Mesendoderm (in vitro differentiated cells): ENCODE data around the gene ROBO1.

Source experiments
- DNase-seq: peaks from one replicate; pipeline ENCODE4 v3.0.0; 2013
- H2AK5ac ChIP-seq: 2 replicates; pipeline ENCODE4 v1.6.1; 2013; ENCODE audit warnings: low read length, inconsistent platforms
- H2BK120ac ChIP-seq: 2 replicates; pipeline ENCODE4 v1.6.1; 2013; ENCODE audit warnings: low read depth, mild to moderate bottlenecking, low read length, moderate library complexity, mixed read lengths
- H2BK15ac ChIP-seq: replicated peaks from 2 replicates; pipeline ENCODE4 v1.6.1; 2013; ENCODE audit warnings: low read depth, mild to moderate bottlenecking, moderate library complexity
- H2BK5ac ChIP-seq: 2 replicates; pipeline ENCODE4 v1.6.1; 2013; ENCODE audit warnings: low read length, inconsistent platforms
- H3K18ac ChIP-seq: 2 replicates; pipeline ENCODE4 v1.6.1; 2013; ENCODE audit warnings: mild to moderate bottlenecking, low read length, mixed read lengths
- H3K23ac ChIP-seq: one replicate; pipeline ENCODE4 v1.6.1; 2013; ENCODE audit warnings: low read length
- H3K27ac ChIP-seq: 2 replicates; pipeline ENCODE4 v1.5.1; 2013; ENCODE audit warnings: low read depth, mild to moderate bottlenecking, inconsistent platforms, low read length, moderate library complexity
- H3K27me3 ChIP-seq: 2 replicates; pipeline ENCODE4 v1.6.1; 2013; ENCODE audit warnings: low read length, control low read depth, mild to moderate bottlenecking, inconsistent platforms; ENCODE audit not compliant: insufficient read depth, poor library complexity
- H3K36me3 ChIP-seq: 2 replicates; pipeline ENCODE4 v1.6.1; 2013; ENCODE audit warnings: low read length, inconsistent platforms; ENCODE audit not compliant: control insufficient read depth, insufficient read depth
- H3K4ac ChIP-seq: one replicate; pipeline ENCODE4 v1.6.1; 2013; ENCODE audit warnings: low read depth, mild to moderate bottlenecking, low read length, moderate library complexity
- H3K4me1 ChIP-seq: 2 replicates; pipeline ENCODE4 v1.6.1; 2013; ENCODE audit warnings: low read depth, low read length, inconsistent platforms; ENCODE audit not compliant: control insufficient read depth
- H3K4me2 ChIP-seq: 2 replicates; pipeline ENCODE4 v1.6.1; 2013; ENCODE audit warnings: low read length
- H3K4me3 ChIP-seq: 2 replicates; pipeline ENCODE4 v1.5.1; 2013; ENCODE audit warnings: mild to moderate bottlenecking, low read length
- H3K56ac ChIP-seq: one replicate; pipeline ENCODE4 v1.6.1; 2013; ENCODE audit warnings: low read length
- H3K79me1 ChIP-seq: 2 replicates; pipeline ENCODE4 v1.6.1; 2013; ENCODE audit warnings: low read length, inconsistent platforms
- H3K79me2 ChIP-seq: 2 replicates; pipeline ENCODE4 v1.6.1; 2013; ENCODE audit warnings: mild to moderate bottlenecking, low read length; ENCODE audit not compliant: control insufficient read depth, insufficient read depth
- H3K9ac ChIP-seq: 2 replicates; pipeline ENCODE4 v1.6.1; 2013; ENCODE audit warnings: low read length, inconsistent platforms
- H4K5ac ChIP-seq: one replicate; pipeline ENCODE4 v1.6.1; 2013; ENCODE audit warnings: low read length
- H4K8ac ChIP-seq: one replicate; pipeline ENCODE4 v1.6.1; 2013; ENCODE audit warnings: low read depth, mild to moderate bottlenecking, control low read depth, low read length, moderate library complexity
- WGBS: extraction: QIAGEN DNeasy Blood & Tissue Kit; methylation state at CpG from one replicate; pipeline ENCODE4 v1.1.7; 2013; ENCODE audit warnings: low lambda C conversion rate, missing lambda C conversion rate; ENCODE audit not compliant: insufficient coverage; ENCODE audit errors: extremely low coverage; 5-methylcytosine and 5-hydroxymethylcytosine counted together

ROBO1 gene

DNA sequence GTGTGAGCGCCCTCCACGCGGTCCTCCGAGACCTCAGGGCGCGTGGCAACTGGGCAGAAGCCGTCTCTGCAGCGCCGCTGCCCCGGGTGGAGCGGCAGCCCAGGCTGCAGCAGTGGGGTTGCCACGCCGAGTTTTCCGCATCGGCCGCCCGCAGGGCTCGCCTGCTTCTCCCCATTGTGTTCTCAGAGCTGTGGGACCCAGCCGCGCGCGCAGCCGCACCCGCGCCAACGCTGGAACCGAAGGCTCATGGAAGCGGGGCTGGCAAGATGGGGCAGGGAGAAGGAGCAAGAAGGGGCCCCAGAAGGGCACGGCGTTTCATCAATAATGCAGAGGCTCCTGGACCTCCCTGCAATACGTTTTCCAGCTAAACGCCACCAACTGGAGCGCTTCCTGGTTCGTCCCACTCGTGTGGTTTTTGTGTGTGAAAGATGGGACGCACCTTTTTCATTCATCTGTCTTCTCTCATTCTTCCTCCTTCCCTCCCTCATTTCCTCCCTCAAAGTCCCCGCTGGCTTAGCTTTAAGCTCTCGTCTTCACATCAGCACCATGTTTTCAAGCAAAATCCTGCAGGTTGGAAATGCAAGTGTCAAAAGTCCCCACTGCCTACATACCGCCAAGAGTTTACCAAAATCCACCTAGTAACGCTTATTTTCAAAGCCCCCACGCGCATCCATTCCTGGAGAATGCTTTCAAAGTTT lies 1.2 kb downstream of the ROBO1 start:
- H2BK5ac ChIP-seq = no peak overlapping the region
- WGBS = no CpG with 5 or more reads among the region's 42 CpGs
- no peak for DNase-seq
- H3K56ac ChIP-seq = peak overlapping the region; percentile 22
- H3K27me3 ChIP-seq = peaks cover 11% of the 10 kb centered on the region
- H4K8ac ChIP-seq = no peak overlapping the region
- H4K5ac ChIP-seq = no peak overlapping the region
- H3K79me1 ChIP-seq = no peaks in the 10 kb centered on the region
- H3K4me1 ChIP-seq = no peaks in the 10 kb centered on the region
- no peak overlapping the region for H3K4ac ChIP-seq
- H2BK120ac ChIP-seq = no peak overlapping the region
- no peaks in the 10 kb centered on the region for H3K36me3 ChIP-seq
- H3K4me3 ChIP-seq = no peak overlapping the region
- H3K79me2 ChIP-seq = no peaks in the 10 kb centered on the region
- no peak overlapping the region for H2BK15ac ChIP-seq
- H3K4me2 ChIP-seq = peak overlapping the region; percentile 78
- H3K18ac ChIP-seq = no peak overlapping the region
- no peak overlapping the region for H3K23ac ChIP-seq
- no peak overlapping the region for H2AK5ac ChIP-seq
- H3K27ac ChIP-seq = no peak overlapping the region
- peak overlapping the region; percentile 8 for H3K9ac ChIP-seq

DNA sequence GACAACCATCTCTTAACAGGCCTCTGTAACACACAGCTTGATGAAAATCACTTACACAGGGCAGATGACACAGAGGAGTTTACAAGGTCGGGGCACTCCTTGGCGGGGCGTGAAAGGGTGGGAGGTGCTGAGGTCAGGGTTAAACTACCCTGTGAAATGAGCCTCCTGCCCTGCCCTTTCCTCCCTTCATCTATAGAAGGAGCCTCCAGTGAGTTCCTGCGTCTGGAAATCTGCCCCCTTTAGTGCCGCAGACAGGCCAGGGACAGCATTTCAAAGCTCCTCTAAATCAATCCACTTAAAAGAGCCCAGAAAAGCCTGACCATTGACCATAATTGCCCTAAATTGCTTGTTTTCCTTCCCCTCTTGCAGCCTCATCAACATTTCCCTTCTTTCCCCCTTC lies 1.9 kb downstream of the ROBO1 start:
- Histone ChIP-seq H3K27me3 (peaks cover 11% of the 10 kb centered on the region), H3K27ac (no peak overlapping the region), H3K56ac (no peak overlapping the region), H3K23ac (no peak overlapping the region), H3K4me3 (no peak overlapping the region), H2BK5ac (no peak overlapping the region), H3K9ac (no peak overlapping the region), H2BK15ac (no peak overlapping the region), H3K4me2 (no peak overlapping the region), H4K5ac (no peak overlapping the region), H3K4ac (no peak overlapping the region), H2BK120ac (no peak overlapping the region), H2AK5ac (no peak overlapping the region), H3K79me2 (no peaks in the 10 kb centered on the region), H3K4me1 (no peaks in the 10 kb centered on the region), H4K8ac (no peak overlapping the region), H3K18ac (no peak overlapping the region), H3K36me3 (no peaks in the 10 kb centered on the region), H3K79me1 (no peaks in the 10 kb centered on the region)
- peak; percentile 33 for DNase-seq
- WGBS = no CpG with 5 or more reads among the region's 5 CpGs

DNA sequence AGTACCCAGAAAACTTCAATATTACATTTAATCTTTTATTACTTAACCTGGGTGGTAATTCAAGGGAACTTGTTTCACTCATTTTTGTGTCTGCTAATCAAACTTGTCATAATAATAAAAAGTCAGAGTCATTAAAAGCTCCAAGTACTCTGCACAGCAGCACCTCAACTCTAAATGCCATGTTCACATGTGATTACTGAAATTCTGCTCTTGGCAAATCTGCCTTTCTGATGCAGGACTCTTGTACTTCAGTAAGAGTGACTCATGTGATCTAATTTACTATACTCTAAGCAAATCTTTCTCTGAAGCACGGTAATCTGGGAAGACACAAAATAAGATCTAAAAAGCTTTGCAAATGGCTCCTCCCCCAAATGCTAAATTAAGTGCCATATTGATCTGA lies 6.4 kb downstream of the ROBO1 start:
- H3K27ac ChIP-seq = no peak overlapping the region
- H3K4me1 ChIP-seq = no peaks in the 10 kb centered on the region
- no peak overlapping the region for H4K8ac ChIP-seq
- H2BK15ac ChIP-seq = no peak overlapping the region
- H3K36me3 ChIP-seq = no peaks in the 10 kb centered on the region
- no peak overlapping the region for H3K4ac ChIP-seq
- H3K4me2 ChIP-seq = no peak overlapping the region
- no peak overlapping the region for H2BK5ac ChIP-seq
- H3K9ac ChIP-seq = no peak overlapping the region
- no peak overlapping the region for H3K4me3 ChIP-seq
- H2AK5ac ChIP-seq = no peak overlapping the region
- no peak for DNase-seq
- H3K23ac ChIP-seq = no peak overlapping the region
- no peaks in the 10 kb centered on the region for H3K79me1 ChIP-seq
- no peak overlapping the region for H3K56ac ChIP-seq
- no peak overlapping the region for H4K5ac ChIP-seq
- no peak overlapping the region for H2BK120ac ChIP-seq
- H3K18ac ChIP-seq = no peak overlapping the region
- WGBS = no CpG with 5 or more reads among the region's 1 CpG
- peaks cover 4% of the 10 kb centered on the region for H3K27me3 ChIP-seq
- no peaks in the 10 kb centered on the region for H3K79me2 ChIP-seq

DNA sequence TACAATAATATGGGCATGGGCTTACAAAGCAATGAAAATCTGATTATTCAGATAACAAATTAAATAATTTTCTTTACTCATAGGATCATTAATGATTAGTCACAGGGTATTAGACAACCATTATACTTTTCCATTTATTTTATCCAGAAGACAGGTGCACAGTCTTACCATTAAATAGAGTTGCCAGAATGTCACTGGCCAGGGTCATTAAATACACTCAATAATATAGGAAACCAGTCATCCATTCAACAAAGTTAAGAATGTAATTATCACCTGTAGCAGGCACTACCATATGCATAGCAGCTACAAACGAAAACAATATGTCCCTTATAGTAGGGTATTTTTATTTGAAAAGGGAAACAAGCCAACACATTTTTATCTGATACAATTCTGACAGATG lies 16.1 kb downstream of the ROBO1 start:
- H3K79me2 ChIP-seq = no peaks in the 10 kb centered on the region
- DNase-seq = no peak
- no peak overlapping the region for H3K9ac ChIP-seq
- H3K4me3 ChIP-seq = no peak overlapping the region
- no peak overlapping the region for H3K18ac ChIP-seq
- H3K56ac ChIP-seq = no peak overlapping the region
- H3K4me1 ChIP-seq = no peaks in the 10 kb centered on the region
- no CpG with 5 or more reads among the region's 1 CpG for WGBS
- H3K27ac ChIP-seq = no peak overlapping the region
- H4K8ac ChIP-seq = no peak overlapping the region
- H3K36me3 ChIP-seq = no peaks in the 10 kb centered on the region
- H3K4ac ChIP-seq = no peak overlapping the region
- no peak overlapping the region for H3K4me2 ChIP-seq
- no peak overlapping the region for H2BK15ac ChIP-seq
- H2AK5ac ChIP-seq = no peak overlapping the region
- H4K5ac ChIP-seq = no peak overlapping the region
- no peak overlapping the region for H3K23ac ChIP-seq
- no peaks in the 10 kb centered on the region for H3K79me1 ChIP-seq
- no peaks in the 10 kb centered on the region for H3K27me3 ChIP-seq
- H2BK5ac ChIP-seq = no peak overlapping the region
- H2BK120ac ChIP-seq = no peak overlapping the region

DNA sequence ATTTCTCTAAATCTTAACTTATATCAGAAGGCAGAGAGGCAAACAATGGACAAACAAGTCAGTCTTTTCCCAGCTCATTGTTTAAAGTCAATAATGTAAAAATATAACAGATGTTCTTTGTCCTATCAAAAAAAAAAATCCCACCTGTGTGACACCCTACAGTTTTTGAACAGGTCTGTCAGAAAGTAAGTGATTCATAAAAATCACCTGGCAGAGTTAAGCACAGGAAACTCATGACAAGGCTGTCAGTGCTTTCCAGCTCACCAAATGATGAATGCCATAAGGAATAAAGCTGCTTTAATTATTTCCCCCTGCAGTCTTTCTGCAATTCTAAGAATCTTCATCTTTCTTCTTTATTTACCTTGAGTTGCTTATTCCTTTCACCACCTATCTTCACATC lies 30.3 kb downstream of the ROBO1 start:
- no peak overlapping the region for H3K4me3 ChIP-seq
- no peaks in the 10 kb centered on the region for H3K36me3 ChIP-seq
- no peak overlapping the region for H2BK120ac ChIP-seq
- H4K5ac ChIP-seq = no peak overlapping the region
- no peak overlapping the region for H3K18ac ChIP-seq
- DNase-seq = no peak
- H3K27me3 ChIP-seq = no peaks in the 10 kb centered on the region
- H3K4me1 ChIP-seq = no peaks in the 10 kb centered on the region
- no peak overlapping the region for H2BK15ac ChIP-seq
- H3K9ac ChIP-seq = no peak overlapping the region
- H2AK5ac ChIP-seq = no peak overlapping the region
- no peak overlapping the region for H3K4ac ChIP-seq
- no peak overlapping the region for H3K56ac ChIP-seq
- H2BK5ac ChIP-seq = no peak overlapping the region
- H3K4me2 ChIP-seq = no peak overlapping the region
- no peaks in the 10 kb centered on the region for H3K79me2 ChIP-seq
- H3K79me1 ChIP-seq = no peaks in the 10 kb centered on the region
- no peak overlapping the region for H3K23ac ChIP-seq
- no peak overlapping the region for H3K27ac ChIP-seq
- no peak overlapping the region for H4K8ac ChIP-seq

DNA sequence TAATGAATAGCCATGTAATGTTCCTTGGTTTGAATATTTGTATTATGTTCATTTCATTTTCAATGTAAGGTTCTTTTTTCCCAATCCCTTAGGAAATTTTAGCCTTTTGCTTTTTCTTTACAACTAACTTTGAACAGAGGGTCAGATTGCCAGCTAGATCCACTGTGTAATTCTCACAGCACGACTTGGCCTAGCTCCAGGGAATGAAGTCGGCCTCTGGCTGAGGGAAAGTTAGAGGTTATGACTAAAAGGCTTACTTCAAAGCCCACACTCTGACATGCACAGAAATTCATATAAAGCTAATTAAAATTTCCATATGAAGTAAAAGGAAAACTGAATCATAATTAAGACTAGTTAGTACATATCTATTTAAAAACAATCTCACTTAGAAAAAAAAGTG lies 38.7 kb downstream of the ROBO1 start:
- H4K8ac ChIP-seq = no peak overlapping the region
- no peak overlapping the region for H2BK5ac ChIP-seq
- no peak overlapping the region for H2BK120ac ChIP-seq
- no peak overlapping the region for H2AK5ac ChIP-seq
- H3K79me2 ChIP-seq = no peaks in the 10 kb centered on the region
- no peaks in the 10 kb centered on the region for H3K27me3 ChIP-seq
- no peaks in the 10 kb centered on the region for H3K4me1 ChIP-seq
- no peak overlapping the region for H3K18ac ChIP-seq
- H3K56ac ChIP-seq = no peak overlapping the region
- H3K4ac ChIP-seq = no peak overlapping the region
- no peak overlapping the region for H3K23ac ChIP-seq
- WGBS = no CpG with 5 or more reads among the region's 2 CpGs
- H3K4me3 ChIP-seq = no peak overlapping the region
- no peaks in the 10 kb centered on the region for H3K36me3 ChIP-seq
- no peak overlapping the region for H3K27ac ChIP-seq
- no peak overlapping the region for H3K4me2 ChIP-seq
- no peak overlapping the region for H3K9ac ChIP-seq
- no peak for DNase-seq
- H4K5ac ChIP-seq = no peak overlapping the region
- no peak overlapping the region for H2BK15ac ChIP-seq
- H3K79me1 ChIP-seq = no peaks in the 10 kb centered on the region
